HG02943 (cell line): ENCODE measurements around the gene CEND1.

Experiments
- ATAC-seq: cut with Tn5 transposase; IDR thresholded peaks from one replicate; pipeline ENCODE4 v1.9.1; 2021; ENCODE audit warnings: mild to moderate bottlenecking, low read depth, moderate library complexity; ENCODE audit not compliant: unreplicated experiment

The CEND1 gene

GRCh38 chr11:789943-790342, at the start of gene CEND1:
CEND1 (minus strand) TSS chr11:790090; CDS start chr11:788576, 1,514 bp downstream.
- ATAC-seq = no peak

GRCh38 chr11:839280-839623, 49.4 kb upstream of the CEND1 start:
- ATAC-seq = no peak

GRCh38 chr11:838441-839279, 48.8 kb upstream of the CEND1 start:
- ATAC-seq = no peak

- no peak for ATAC-seq
Measured at GRCh38 chr11:837990-838307, 48.1 kb upstream of the CEND1 start.

GRCh38 chr11:837189-837989, 47.5 kb upstream of the CEND1 start:
- ATAC-seq = no peak

- no peak for ATAC-seq
Measured at GRCh38 chr11:836700-837099, 46.8 kb upstream of the CEND1 start.

- ATAC-seq = no peak
Measured at GRCh38 chr11:836274-836673, 46.4 kb upstream of the CEND1 start.

GRCh38 chr11:834371-835316, 44.8 kb upstream of the CEND1 start:
- ATAC-seq = no peak

GRCh38 chr11:833849-834311, 44.0 kb upstream of the CEND1 start:
- ATAC-seq = no peak

GRCh38 chr11:833114-833791, 43.4 kb upstream of the CEND1 start:
- no peak for ATAC-seq

GRCh38 chr11:832529-833113, 42.7 kb upstream of the CEND1 start, which contains the start of gene CD151:
CD151 (plus strand) TSS chr11:832952; CDS start chr11:836070, 3,118 bp downstream.
- no peak for ATAC-seq

- no peak for ATAC-seq
Measured at GRCh38 chr11:831961-832528, 42.2 kb upstream of the CEND1 start.

- no peak for ATAC-seq
Measured at GRCh38 chr11:831118-831864, 41.4 kb upstream of the CEND1 start.

GRCh38 chr11:830295-831117, 40.6 kb upstream of the CEND1 start:
- ATAC-seq = no peak

GRCh38 chr11:829847-830294, 40.0 kb upstream of the CEND1 start:
- no peak for ATAC-seq

- no peak for ATAC-seq
Measured at GRCh38 chr11:829176-829846, 39.4 kb upstream of the CEND1 start.

GRCh38 chr11:828506-829175, 38.8 kb upstream of the CEND1 start:
- no peak for ATAC-seq
